DMS 273 (cell line): ENCODE results near the gene SLFN12.
"Not testable (repeated sequence)": the region's sequence is repeated elsewhere in the genome, so short reads cannot be mapped to it uniquely, and the experiment has no call there.

ENCODE experiments used
- DNase-seq: peaks from one replicate; lab custom pipeline; 2025; ENCODE audit not compliant: unreplicated experiment; lab: John Stamatoyannopoulos, UW

SLFN12 gene

DNA sequence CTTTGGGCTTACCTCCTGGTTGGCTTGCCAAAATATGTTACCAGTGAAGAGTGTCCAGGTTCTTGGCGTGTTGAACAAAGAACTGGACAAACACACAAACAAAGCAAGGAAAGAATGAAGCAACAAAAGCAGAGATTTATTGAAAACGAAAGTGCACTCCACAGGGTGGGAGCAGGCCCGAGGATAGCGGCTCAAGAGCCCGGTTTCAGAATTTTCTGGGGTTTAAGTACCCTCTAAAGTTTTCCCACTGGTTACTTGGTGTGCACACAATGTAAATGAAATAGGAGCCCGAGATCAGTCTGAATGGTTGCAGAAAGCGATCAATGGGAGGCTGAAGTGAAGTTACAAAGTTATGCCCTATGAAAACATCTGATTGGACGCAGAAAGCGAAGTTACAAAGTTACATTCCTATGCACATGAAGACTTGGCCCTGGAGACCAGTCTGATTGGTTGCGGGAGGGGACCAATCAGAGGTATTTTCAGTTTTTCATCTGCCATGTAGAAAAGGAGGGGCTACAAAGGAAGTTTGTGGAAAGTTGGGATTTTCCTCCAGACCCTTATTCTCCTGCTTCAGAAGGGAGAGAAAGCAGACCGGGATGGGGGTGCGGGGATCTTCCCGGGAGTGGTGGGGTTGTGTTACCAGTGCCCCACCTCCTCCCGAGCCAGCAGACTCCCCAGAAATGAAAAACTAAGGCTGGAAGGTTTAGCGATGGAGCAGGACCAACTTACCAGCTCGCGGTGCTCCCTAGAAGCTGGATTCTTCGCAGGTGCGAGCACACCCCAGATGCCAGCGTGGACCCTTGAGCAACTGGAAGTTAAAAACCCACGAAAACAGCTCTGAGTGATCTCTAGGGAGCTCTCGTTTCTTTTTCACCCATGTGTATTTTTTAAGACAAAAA, at the start of gene SLFN12:
Gene SLFN12 (minus strand): TSS at position 325 of the 899 bp plus-strand sequence. CDS start 9,472 bp downstream, outside the sequence.
- DNase-seq: no peak

DNA sequence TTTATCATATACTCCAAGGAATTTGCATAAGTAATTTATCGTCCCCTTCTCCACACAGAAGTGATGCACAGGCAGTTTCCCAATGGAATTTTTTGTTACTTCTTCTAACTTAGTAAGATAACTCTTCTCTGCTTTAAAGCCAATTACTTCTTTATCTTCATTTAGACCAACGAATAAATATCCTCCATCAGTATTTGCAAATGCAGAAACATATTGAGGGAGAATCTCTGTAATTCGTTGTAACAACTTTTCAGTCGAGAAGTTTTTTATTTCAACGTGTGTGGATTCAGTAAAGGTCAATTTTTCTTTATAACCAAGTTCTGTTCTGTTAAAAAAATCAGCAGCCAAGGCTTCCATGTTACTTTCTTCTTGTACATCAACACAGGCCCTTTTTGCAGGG, 47.0 kb upstream of the SLFN12 start:
- DNase-seq: no peak

DNA sequence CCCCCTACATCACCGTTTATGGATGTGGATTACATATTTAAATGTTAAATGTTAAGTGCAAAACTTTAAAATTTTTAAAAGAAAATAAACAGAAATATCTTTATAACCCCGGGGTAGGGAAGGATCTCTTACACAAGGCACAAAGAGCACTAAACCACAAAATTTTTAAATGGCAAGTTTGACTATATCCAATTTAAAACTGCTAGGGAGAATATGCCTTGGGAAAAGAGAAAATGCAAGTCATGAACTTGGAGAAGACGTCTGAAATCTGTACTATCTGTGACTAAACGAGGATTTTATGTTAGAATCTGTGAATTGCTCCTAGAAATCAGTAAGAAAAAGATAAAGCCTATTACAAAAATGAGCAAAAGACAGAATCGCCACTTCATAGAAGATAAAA, 44.9 kb upstream of the SLFN12 start:
- no peak for DNase-seq

DNA sequence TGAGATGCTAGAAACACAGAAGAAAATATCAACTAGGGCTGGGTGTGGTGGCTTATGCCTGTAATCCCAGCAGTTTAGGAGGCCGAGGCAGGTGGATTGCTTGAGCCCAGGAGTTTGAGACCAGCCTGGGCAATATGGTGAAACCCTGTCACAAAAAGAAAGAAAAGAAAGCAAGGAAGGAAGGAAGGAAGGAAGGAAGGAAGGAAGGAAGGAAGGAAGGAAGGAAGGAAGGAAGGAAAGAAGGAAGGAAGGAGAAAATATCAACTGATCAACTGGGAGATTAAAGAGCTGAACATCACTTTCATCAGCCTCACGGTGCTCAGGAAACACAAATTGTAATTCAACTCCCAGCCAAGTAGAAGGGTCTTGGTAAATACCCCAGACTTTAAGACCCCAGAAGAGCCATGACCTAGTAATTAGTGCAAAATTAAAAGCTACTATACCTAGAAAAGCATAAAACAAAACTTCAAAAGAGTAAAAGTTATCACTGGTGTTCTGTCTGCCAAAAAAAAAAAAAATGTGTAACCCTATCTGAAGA, 44.1 kb upstream of the SLFN12 start:
- DNase-seq: no peak

DNA sequence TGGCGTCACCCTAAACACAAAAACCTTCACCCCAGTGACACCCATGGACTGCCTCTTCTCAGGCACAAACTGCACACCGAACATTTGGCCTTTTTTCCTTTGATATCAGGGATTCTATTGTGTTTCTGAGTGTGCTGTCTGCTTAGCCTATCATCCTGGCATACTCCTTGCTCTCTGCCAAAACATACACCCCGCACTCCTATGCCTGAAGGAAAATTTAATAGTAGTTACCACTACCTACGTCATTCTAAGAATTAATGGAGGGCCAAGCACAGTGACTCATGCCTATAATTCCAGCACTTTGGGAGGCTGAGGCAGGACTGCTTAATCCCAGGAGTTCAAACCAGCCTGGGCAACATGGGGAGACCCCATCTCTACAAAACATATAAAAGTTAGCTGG, 36.2 kb upstream of the SLFN12 start:
- no peak for DNase-seq

DNA sequence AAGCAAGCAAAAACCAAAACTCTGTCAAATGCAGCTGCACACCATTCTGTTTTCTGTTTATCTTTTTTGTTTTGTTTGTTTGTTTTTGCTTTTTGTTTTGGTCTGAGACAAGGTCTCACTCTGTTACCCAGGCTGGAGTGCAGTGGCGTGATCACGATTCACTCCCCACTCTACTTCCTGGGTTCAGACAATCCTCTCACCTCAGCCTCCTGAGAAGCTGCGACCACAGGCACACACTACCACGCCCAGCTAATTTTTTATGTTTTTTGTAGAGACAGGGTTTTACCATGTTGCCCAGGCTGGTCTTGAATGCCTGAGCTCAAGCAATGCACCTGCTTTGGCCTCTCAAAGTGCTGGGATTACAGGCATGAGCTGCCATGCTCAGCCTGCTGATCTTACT, 35.5 kb upstream of the SLFN12 start:
- no peak for DNase-seq

DNA sequence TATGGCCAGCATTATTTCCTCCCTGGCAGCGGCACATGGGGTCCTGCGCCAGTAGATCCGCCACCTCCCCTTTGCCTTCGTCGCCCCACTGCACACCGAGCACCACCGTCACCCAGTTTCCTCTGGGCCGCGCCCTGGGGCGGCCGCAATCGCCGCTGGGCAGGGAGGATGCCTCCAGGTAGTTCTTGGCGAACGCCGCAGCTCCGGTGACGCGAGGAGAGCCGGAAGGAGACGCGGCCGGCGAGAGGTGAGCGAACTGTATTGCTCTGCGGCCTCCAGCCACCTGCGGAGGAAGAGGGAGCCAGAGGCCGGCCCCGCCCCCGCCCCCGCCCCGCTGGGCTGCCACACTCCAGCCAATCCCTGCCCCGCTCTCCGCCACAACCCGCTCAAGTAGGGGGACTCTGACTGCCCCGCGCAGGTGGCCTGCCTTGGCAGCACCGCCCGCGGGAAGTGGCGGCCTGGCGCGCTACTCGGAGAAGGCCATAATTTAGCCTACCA, 28.1 kb upstream of the SLFN12 start:
- peak; percentile 38 for DNase-seq

DNA sequence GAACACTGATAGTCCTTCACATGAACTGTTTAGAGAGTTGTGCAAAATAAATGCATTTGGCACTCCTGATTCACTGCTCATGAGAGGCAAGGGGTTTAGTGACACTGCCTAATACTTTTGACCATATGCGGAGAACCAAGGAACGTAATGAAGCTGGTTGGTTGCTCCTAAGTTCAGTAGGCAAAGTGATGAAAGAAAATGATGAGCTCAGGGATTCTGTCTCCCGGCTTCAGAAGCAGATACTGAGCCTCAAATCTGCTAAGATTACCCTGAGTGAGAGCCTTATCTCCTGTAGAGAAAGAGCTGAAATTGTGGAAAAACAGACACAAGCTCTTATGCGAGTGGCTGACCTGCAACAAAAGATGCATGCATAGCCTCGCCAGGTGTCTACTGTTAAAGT, 21.7 kb upstream of the SLFN12 start:
- DNase-seq: not testable (repeated sequence)

DNA sequence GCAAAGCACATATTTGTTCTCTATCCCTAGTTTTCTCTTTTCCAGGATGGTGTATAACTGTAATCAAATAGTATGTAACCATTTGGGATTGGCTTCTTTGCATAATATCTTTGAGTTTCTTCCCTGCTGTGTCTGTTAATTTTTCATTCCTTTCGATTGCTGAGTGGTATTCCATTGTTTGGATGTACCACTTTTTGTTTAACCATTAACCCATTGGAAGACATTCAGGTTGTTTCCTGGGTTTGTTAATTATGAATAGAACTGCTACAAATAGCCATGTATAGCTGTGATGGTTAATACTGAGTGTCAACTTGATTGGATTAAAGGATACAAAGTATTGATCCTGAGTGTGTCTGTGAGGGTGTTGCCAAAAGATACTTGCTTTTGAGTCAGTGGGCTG, 20.9 kb upstream of the SLFN12 start:
- no peak for DNase-seq

DNA sequence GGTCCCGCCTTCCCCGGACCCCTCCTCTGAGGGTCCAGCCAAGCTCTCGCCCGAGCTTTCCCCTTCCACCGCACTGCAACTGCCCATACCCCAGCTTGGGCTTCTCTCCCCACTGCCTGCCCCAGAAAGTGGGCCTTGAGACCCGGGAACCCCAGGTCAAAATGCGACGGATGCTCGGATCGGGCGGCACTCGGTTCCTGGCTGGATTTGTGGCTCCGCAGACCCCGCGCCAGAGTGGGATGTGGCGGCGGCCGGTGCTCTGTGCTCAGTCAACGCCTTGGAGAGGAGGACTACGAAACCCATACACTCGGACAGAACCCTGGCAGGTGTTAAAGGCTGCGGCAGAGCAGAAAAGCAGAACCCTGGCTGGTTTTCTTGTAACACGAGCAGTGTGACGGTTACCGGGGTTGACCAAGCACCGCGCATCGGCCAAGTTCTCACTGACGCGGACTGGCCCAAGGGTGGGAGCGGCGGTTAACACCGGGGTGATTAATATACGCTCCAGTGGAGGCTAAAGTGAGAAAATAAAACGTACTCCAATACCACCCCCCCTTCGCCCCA, 17.2 kb upstream of the SLFN12 start:
- peak; percentile 24 for DNase-seq

DNA sequence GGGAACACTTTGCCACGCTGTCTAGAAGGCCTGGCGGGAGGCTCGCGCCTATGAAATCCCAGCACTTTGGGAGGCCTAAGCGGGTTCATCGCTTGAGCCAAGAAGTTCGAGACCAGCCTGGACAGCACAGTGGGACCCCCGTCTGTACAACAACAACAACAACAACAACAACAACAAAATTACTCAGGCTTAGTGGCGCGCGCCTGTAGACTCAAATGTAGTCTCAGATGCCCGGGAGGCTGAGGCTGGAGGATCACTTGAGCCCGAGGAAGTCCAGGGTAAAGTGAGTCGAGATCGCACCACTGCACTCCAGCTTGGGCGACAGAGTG, 16.6 kb upstream of the SLFN12 start:
- no peak for DNase-seq

DNA sequence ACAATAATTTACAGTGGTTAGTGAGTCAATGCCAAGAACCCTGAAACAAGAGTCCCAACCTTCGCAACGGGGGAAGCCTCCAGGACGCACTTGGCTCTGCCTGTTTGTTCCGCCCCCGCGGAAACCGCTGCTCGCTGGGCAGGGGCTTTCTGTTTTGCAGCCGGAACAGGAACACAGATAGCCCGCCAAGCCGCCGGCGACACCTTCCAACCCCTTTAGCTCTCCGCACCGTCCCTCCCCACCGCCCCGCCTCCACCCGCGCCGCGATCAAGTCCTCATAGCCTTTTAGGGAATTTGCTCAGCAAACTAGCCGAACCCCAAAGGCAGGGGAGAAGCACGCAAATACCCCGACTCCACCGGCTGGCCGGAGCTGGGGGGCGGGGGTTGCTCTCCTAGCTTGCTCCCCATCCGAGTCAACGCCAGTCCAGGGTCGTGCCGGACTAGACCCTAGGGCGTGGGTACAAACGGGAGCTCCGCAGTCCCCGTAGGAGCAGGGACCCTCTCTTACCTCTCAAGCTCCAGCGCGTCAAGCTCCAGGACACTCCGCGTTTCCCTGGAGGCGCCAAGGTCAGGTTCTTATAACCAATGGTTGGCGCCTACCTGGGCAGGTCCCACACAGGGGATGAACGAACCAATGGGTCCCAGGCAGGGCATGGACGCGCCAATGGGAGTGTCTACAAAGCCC, 16.1 kb upstream of the SLFN12 start, which contains the start of gene SLFN13:
Gene SLFN13 (minus strand): TSS at position 553 of the 685 bp plus-strand sequence. CDS start 3,086 bp downstream, outside the sequence.
- peak; percentile 79 for DNase-seq

DNA sequence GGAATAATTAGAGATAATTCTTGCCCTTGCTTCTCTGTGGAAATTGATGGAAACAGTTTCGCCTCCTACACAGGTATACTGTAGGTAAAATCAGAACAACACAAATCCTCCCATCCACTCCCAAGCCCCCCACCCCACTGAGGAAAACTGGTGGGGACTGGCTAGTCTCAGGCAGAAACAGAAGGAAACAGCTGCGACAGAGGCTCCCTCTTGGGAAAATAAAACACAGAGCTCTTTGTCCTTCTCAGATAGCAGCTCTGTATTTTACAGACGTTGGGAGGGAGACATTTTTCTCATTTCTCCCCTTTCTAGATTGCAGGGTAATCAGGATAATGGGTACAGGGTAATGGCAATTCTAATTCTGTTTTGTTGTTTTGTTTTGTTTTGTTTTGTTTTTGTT, 15.2 kb upstream of the SLFN12 start:
- no peak for DNase-seq

DNA sequence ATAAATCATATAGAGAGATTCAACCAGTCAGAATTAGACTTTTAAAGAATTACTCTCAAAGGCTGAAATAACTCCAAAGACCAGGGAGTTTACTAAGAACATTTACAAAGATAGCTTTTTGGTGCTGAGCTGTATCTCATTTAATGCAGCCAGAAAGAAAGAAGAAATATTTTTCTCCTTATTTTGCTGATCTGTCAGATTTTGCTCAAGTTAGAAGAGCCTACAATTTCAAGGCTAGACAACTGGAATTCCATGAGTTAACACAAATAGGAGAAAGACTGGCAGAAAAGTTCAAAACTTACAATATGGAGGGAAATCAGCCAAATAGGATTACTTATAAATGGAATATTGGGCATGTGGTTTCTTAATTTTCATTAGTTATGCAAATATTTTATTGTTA, 6.1 kb upstream of the SLFN12 start:
- no peak for DNase-seq

DNA sequence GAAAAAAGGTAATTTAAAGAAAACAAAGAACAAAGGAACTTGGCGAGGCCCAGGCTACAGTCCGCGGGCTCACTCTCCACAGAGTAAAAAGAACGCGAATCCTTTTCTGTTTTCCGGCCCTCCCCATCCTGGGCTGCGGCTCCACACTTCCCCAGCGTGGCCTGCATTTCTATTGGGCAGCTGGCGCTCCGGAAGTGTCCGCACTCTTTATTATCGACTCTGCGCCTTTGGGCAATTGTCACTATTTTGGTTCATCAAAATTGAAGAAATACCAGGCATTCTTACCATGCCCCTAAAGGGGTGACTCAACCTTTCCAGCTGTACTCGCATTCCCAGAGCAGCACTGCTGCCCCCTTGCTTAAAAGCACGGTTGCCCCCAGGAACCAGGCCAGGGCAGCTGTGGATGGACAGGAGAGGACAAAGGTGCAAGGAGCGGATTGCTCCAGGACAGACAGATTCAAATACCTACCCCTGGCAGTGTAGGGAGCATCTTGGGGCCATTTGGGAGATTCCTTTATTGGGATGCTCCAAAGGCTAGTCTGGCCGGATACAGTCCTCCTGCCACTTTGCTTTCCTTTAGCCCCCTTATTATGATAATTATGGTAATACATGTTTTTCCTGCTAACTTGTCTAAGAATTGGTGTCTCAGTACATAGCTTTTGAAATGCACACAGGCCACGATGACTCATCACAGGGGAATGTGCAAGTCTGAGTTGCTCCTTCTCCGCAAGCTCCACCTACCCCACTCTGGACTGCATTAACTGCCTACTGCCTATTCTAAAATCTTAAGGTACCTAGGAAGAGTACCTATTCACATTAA, 985 bp upstream of the SLFN12 start:
- peak; percentile 5 for DNase-seq

DNA sequence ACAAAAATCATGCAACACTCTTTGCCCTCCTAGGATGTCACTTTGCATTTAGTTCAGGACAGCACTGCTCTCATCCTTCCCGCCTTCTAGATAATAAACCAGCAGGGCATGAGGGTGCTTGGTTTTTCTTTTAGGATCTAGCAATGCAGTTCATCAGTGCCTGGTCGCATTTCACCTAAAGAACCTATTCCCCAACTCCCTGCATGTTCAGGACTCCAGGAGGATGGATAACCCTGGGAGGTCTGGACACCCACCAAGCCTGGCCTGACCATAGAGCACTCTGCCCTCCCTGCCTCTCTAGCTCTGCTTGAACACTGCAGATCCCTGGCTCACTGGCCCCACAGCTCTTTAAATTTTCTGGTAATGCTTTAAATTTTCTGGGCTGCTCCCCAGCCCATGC, 2.6 kb downstream of the SLFN12 start:
- DNase-seq: no peak

DNA sequence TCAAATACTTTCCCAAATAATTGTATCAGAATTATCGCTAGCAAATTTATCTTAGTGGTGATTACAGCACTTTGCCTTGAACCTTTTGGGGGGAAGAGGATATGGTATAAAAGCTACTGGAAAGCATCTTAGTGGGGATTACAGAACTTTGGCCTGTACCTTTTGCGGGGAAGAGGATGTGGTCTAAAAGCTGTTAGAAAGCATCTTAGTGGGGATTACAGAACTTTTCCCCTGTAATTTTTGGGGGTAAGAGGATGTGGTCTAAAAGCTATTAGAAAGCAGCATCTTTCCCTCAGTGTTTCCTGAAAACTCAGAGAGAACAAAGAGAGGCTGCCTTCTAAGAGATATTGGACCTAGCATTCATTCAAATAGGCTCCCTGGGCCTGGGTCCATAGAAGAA, 4.1 kb downstream of the SLFN12 start:
- no peak for DNase-seq

DNA sequence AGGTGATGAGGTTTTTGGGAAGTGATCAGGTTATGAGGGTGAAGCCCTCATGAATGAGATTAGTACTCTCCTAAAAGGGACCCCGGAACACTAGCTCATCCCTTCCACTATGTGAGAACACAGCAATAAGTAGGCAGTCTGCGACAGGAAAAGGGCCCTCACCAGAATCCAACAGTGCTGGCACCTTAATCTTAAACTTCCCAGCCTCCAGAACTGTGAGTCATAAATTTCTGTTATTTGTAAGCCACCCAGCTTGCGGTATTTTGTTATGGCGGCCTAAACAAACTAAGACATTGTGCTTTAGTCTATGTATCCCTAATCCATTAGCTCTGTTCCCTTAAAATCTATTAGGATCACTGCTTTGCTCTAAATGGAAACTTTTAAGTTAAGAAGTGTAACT, 8.5 kb downstream of the SLFN12 start:
- no peak for DNase-seq

DNA sequence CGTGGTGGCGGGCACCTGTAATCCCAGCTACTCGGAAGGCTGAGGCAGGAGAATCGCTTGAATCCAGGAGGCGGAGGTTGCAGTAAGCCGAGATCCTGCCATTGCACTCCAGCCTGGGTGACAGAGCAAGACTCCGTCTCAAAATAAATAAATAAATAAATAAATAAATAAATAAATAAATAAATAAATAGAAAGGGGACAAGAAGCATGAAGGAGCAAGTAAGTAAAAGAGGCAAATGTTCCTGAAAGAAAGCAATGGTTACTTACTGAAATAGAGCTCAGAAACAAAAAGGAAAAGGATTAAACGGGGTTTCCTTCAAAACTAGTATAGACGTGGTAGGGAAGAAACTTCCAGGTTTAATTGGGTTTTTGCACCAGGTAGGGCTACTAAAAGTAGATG, 11.2 kb downstream of the SLFN12 start:
- DNase-seq: not testable (repeated sequence)

DNA sequence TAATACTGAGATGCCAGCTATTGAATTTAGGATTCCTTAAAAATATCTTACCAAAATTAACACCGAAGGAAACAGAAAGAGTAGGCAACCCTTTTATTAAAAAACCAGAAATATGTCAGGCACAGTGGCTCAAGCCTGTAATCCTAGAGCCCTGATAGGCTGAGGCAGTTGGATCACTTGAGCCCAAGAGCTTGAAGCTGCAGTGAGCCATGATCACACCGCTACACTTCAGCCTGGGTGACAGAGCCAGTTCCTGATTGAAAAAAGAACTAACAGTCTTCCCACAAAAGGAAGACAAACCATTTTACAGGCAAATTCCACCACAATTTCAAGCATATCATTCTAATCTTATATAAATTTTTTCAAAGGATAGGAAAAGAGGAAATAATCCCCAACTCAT, 15.6 kb downstream of the SLFN12 start:
- DNase-seq: no peak

DNA sequence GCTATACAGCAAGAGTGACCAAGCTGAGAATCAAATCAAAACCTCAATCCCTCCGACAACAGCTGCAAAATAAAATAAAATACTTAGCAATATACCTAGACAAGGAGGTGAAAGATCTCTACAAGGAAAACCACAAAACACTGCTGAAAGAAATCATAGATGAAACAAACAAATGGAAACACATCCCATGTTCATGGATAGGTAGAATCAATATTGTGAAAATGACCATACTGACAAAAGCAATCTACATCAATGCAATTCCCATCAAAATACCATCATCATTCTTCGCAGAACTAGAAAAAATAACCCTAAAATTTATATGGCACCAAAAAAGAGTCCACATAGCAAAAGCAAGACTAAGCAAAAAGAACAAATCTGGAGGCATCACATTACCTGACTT, 17.6 kb downstream of the SLFN12 start:
- not testable (repeated sequence) for DNase-seq
